ENCODE results near the gene MRPL51. TPM values are rescaled to one million over a fixed set of nuclear protein-coding genes. Genes with fewer than 3 reads are reported as not detected.
A peak's percentile ranks its signal among the peaks of the same experiment; 100 is the strongest.

Gene MRPL51
- total and polyA plus RNA-seq, 9 of the 15 experiments (the other 6 are each of a cell fraction or from before 2014, with no cell fraction given), result 127 to 727 (median 208) TPM

DNA sequence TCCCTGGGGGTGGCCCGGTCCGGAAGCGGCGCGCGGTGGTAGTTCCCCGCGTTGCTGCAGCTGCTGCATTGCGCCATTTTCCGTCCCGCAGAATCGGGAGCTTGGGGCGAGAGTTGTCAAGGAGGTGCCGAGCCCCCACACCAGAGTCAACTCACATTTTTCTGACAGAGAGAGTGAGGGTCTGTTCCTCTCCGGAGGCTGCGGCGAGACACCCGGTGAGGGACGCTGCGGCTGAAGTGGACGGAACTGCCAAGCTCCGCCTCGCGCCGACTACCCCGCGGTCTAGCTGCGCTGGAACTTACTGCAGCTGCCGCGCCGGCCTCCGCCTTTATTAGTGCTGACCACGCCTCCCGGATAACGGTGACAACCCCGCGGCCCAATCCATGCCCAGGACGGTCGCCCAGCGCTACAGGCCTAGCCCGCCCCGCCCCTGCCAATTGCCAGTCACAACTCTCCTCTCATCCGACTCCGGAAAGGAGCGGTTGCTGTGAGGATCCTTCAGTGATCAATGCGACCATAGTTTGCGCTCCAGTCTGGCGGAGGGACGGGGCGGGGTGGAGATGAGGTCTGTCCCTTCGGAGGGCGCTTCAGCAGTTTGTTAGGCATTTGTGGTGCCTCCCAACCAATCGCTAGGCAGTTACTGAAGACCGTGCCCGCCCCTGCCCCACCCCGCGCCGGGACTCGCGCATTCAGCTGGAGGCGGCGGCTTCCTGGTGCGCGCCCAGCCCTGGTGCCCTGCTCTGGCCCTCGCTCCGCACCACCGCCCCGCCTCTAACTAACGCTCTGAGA lies 22.5 kb downstream of the MRPL51 start, which contains the start of gene VAMP1 (continued):
- TF ChIP-seq, protein P1, sequence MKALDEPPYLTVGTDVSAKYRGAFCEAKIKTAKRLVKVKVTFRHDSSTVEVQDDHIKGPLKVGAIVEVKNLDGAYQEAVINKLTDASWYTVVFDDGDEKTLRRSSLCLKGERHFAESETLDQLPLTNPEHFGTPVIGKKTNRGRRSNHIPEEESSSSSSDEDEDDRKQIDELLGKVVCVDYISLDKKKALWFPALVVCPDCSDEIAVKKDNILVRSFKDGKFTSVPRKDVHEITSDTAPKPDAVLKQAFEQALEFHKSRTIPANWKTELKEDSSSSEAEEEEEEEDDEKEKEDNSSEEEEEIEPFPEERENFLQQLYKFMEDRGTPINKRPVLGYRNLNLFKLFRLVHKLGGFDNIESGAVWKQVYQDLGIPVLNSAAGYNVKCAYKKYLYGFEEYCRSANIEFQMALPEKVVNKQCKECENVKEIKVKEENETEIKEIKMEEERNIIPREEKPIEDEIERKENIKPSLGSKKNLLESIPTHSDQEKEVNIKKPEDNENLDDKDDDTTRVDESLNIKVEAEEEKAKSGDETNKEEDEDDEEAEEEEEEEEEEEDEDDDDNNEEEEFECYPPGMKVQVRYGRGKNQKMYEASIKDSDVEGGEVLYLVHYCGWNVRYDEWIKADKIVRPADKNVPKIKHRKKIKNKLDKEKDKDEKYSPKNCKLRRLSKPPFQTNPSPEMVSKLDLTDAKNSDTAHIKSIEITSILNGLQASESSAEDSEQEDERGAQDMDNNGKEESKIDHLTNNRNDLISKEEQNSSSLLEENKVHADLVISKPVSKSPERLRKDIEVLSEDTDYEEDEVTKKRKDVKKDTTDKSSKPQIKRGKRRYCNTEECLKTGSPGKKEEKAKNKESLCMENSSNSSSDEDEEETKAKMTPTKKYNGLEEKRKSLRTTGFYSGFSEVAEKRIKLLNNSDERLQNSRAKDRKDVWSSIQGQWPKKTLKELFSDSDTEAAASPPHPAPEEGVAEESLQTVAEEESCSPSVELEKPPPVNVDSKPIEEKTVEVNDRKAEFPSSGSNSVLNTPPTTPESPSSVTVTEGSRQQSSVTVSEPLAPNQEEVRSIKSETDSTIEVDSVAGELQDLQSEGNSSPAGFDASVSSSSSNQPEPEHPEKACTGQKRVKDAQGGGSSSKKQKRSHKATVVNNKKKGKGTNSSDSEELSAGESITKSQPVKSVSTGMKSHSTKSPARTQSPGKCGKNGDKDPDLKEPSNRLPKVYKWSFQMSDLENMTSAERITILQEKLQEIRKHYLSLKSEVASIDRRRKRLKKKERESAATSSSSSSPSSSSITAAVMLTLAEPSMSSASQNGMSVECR (CRISPR knock-in tag; IDR thresholded peaks at IDR 0.05), result peak; percentile 67; the same call in 1 of the 2 replicates
- TF ChIP-seq CBX5 (IDR thresholded peaks at IDR 0.05; ENCODE audit: borderline replicate concordance, low read depth) (no peak), KAT7 (CRISPR knock-in tag; IDR thresholded peaks at IDR 0.05; ENCODE audit: borderline replicate concordance) (no peak), SP2 (IDR thresholded peaks at IDR 0.05; ENCODE audit: extremely low read depth, low read depth, low read length, poor library complexity, severe bottlenecking) (peak; percentile 67), GTF2F1 (IDR thresholded peaks at IDR 0.05; ENCODE audit: low read depth, low read length) (peak; percentile 75), CUX1 (CRISPR knock-in tag; IDR thresholded peaks at IDR 0.05) (no peak), TBP (optimal IDR thresholded peaks at IDR 0.05; ENCODE audit: low read depth, low read length) (peak; percentile 97), ZNF830 (CRISPR knock-in tag; IDR thresholded peaks at IDR 0.05) (no peak), HMGXB4 (CRISPR knock-in tag; IDR thresholded peaks at IDR 0.05) (no peak), NFYB (IDR thresholded peaks at IDR 0.05; ENCODE audit: extremely low read depth, insufficient read length) (peak; percentile 38), BHLHE40 (IDR thresholded peaks at IDR 0.05; ENCODE audit: low read length) (0 out of 2 replicates have a peak, but pooled peaks have one; percentile 12), ADNP (tag; IDR thresholded peaks at IDR 0.05) (no peak), ZNF354B (CRISPR knock-in tag; IDR thresholded peaks at IDR 0.05) (no peak), RFX1 (IDR thresholded peaks at IDR 0.05) (peak; percentile 92)
- TF ChIP-seq, protein P2, sequence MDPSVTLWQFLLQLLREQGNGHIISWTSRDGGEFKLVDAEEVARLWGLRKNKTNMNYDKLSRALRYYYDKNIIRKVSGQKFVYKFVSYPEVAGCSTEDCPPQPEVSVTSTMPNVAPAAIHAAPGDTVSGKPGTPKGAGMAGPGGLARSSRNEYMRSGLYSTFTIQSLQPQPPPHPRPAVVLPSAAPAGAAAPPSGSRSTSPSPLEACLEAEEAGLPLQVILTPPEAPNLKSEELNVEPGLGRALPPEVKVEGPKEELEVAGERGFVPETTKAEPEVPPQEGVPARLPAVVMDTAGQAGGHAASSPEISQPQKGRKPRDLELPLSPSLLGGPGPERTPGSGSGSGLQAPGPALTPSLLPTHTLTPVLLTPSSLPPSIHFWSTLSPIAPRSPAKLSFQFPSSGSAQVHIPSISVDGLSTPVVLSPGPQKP (CRISPR knock-in tag; IDR thresholded peaks at IDR 0.05), result no peak
